Measurements from ENCODE around the gene RASD2. TPM values are rescaled to one million over a fixed set of nuclear protein-coding genes. Genes with fewer than 3 reads are reported as not detected.

RASD2 gene
- total and polyA plus RNA-seq, 5 donors from 2014 or later = 0.06 to 1.0 TPM; not detected in 3

- DNase-seq (no peak), ATAC-seq (ENCODE audit: low read depth in 2 of 2) (no peak)
- Histone ChIP-seq H3K27ac (ENCODE audit: insufficient read depth, low read length, poor library complexity, severe bottlenecking) (no peak overlapping the region), H3K9me3 (ENCODE audit: control insufficient read depth in 2 of 2, low read length in 2 of 2) (peaks cover 4 to 6% of the 10 kb centered on the region in 2 experiments), H3K27me3 (ENCODE audit: control insufficient read depth, insufficient read depth, low read length) (peaks cover 3% of the 10 kb centered on the region), H3K4me1 (ENCODE audit: control insufficient read depth, insufficient read depth, low read length, poor library complexity, severe bottlenecking) (no peaks in the 10 kb centered on the region), H3K4me3 (ENCODE audit: low read depth, low read length) (no peak overlapping the region), H3K36me3 (ENCODE audit: control insufficient read depth, insufficient read depth, low read length) (no peaks in the 10 kb centered on the region)
- peaks cover 6% of the 10 kb centered on the region for H3K36me3 Mint-ChIP-seq
- H3K4me3 Mint-ChIP-seq = no peak overlapping the region
- no peak overlapping the region for H3K27ac Mint-ChIP-seq
- no peaks in the 10 kb centered on the region for H3K4me1 Mint-ChIP-seq
- peaks cover 16% of the 10 kb centered on the region for H3K27me3 Mint-ChIP-seq
- H3K9me3 Mint-ChIP-seq = peaks cover 0 to 4% (median 0%) of the 10 kb centered on the region in 7 donors
Observed at GRCh38 chr22:35528927-35529326, 11.7 kb upstream of the RASD2 start.

- H3K27ac Mint-ChIP-seq = no peak overlapping the region
- no peak for ATAC-seq (ENCODE audit: low read depth in 2 of 2)
Observed at GRCh38 chr22:35530700-35531099, 9.9 kb upstream of the RASD2 start.

GRCh38 chr22:35531202-35531601, 9.4 kb upstream of the RASD2 start:
- H3K4me1 ChIP-seq (ENCODE audit: control insufficient read depth, insufficient read depth, low read length, poor library complexity, severe bottlenecking) = no peaks in the 10 kb centered on the region
- H3K27me3 Mint-ChIP-seq = peaks cover 23% of the 10 kb centered on the region
- H3K9me3 ChIP-seq (ENCODE audit: control insufficient read depth in 2 of 2, low read length in 2 of 2) = peaks cover 4 to 6% of the 10 kb centered on the region in 2 experiments
- ATAC-seq (ENCODE audit: low read depth in 2 of 2) (no peak), DNase-seq (no peak)
- no peak overlapping the region for H3K27ac ChIP-seq (ENCODE audit: insufficient read depth, low read length, poor library complexity, severe bottlenecking)
- H3K27ac Mint-ChIP-seq = no peak overlapping the region
- H3K9me3 Mint-ChIP-seq = peaks cover 0 to 4% (median 0%) of the 10 kb centered on the region in 7 donors
- H3K4me1 Mint-ChIP-seq = no peaks in the 10 kb centered on the region
- H3K27me3 ChIP-seq (ENCODE audit: control insufficient read depth, insufficient read depth, low read length) = peaks cover 4% of the 10 kb centered on the region
- no peak overlapping the region for H3K4me3 ChIP-seq (ENCODE audit: low read depth, low read length)
- no peaks in the 10 kb centered on the region for H3K36me3 ChIP-seq (ENCODE audit: control insufficient read depth, insufficient read depth, low read length)
- no peak overlapping the region for H3K4me3 Mint-ChIP-seq
- H3K36me3 Mint-ChIP-seq = peaks cover 6% of the 10 kb centered on the region

More at GRCh38 chr22:35530700-35531099, 9.9 kb upstream of the RASD2 start:
- no peak overlapping the region for H3K27ac ChIP-seq (ENCODE audit: insufficient read depth, low read length, poor library complexity, severe bottlenecking)
- H3K9me3 ChIP-seq (ENCODE audit: control insufficient read depth in 2 of 2, low read length in 2 of 2) = peaks cover 4 to 6% of the 10 kb centered on the region in 2 experiments
- no peak overlapping the region for H3K4me3 ChIP-seq (ENCODE audit: low read depth, low read length)
- no peak overlapping the region for H3K4me3 Mint-ChIP-seq
- H3K9me3 Mint-ChIP-seq = peaks cover 0 to 4% (median 0%) of the 10 kb centered on the region in 7 donors
- peaks cover 23% of the 10 kb centered on the region for H3K27me3 Mint-ChIP-seq
- peaks cover 6% of the 10 kb centered on the region for H3K36me3 Mint-ChIP-seq
- H3K36me3 ChIP-seq (ENCODE audit: control insufficient read depth, insufficient read depth, low read length) = no peaks in the 10 kb centered on the region
- no peaks in the 10 kb centered on the region for H3K4me1 Mint-ChIP-seq
- H3K4me1 ChIP-seq (ENCODE audit: control insufficient read depth, insufficient read depth, low read length, poor library complexity, severe bottlenecking) = no peaks in the 10 kb centered on the region
- no peak for DNase-seq
- peaks cover 4% of the 10 kb centered on the region for H3K27me3 ChIP-seq (ENCODE audit: control insufficient read depth, insufficient read depth, low read length)

- peaks cover 0 to 4% (median 0%) of the 10 kb centered on the region in 7 donors for H3K9me3 Mint-ChIP-seq
- Histone ChIP-seq H3K4me1 (ENCODE audit: control insufficient read depth, insufficient read depth, low read length, poor library complexity, severe bottlenecking) (no peaks in the 10 kb centered on the region), H3K9me3 (ENCODE audit: control insufficient read depth in 2 of 2, low read length in 2 of 2) (peaks cover 4 to 6% of the 10 kb centered on the region in 2 experiments), H3K36me3 (ENCODE audit: control insufficient read depth, insufficient read depth, low read length) (no peaks in the 10 kb centered on the region), H3K27ac (ENCODE audit: insufficient read depth, low read length, poor library complexity, severe bottlenecking) (no peak overlapping the region), H3K4me3 (ENCODE audit: low read depth, low read length) (no peak overlapping the region), H3K27me3 (ENCODE audit: control insufficient read depth, insufficient read depth, low read length) (peaks cover 4% of the 10 kb centered on the region)
- peaks cover 22% of the 10 kb centered on the region for H3K27me3 Mint-ChIP-seq
- no peak for DNase-seq
- no peak overlapping the region for H3K4me3 Mint-ChIP-seq
- no peaks in the 10 kb centered on the region for H3K4me1 Mint-ChIP-seq
- no peak overlapping the region for H3K27ac Mint-ChIP-seq
- peaks cover 6% of the 10 kb centered on the region for H3K36me3 Mint-ChIP-seq
- ATAC-seq (ENCODE audit: low read depth in 2 of 2) = no peak
Observed at GRCh38 chr22:35531676-35532075, 9.0 kb upstream of the RASD2 start.

GRCh38 chr22:35533365-35534029, 7.1 kb upstream of the RASD2 start:
- Mint-ChIP-seq H3K4me1 (peaks cover 0 to 2% (median 0%) of the 10 kb centered on the region in 4 donors), H3K4me3 (no peak overlapping the region), H3K9me3 (peaks cover 0 to 4% (median 0%) of the 10 kb centered on the region in 7 donors), H3K36me3 (peaks cover 6% of the 10 kb centered on the region), H3K27ac (no peak overlapping the region), H3K27me3 (peaks cover 15% of the 10 kb centered on the region)
- no peak overlapping the region for H3K27ac ChIP-seq (ENCODE audit: insufficient read depth, low read length, poor library complexity, severe bottlenecking)
- no peak overlapping the region for H3K4me3 ChIP-seq (ENCODE audit: low read depth, low read length)
- H3K9me3 ChIP-seq (ENCODE audit: control insufficient read depth in 2 of 2, low read length in 2 of 2) = peaks cover 4 to 6% of the 10 kb centered on the region in 2 experiments
- no peak for DNase-seq
- ATAC-seq (ENCODE audit: low read depth in 2 of 2) = no peak
- H3K4me1 ChIP-seq (ENCODE audit: control insufficient read depth, insufficient read depth, low read length, poor library complexity, severe bottlenecking) = no peaks in the 10 kb centered on the region
- no peaks in the 10 kb centered on the region for H3K36me3 ChIP-seq (ENCODE audit: control insufficient read depth, insufficient read depth, low read length)
- peaks cover 4% of the 10 kb centered on the region for H3K27me3 ChIP-seq (ENCODE audit: control insufficient read depth, insufficient read depth, low read length)

GRCh38 chr22:35534091-35534490, 6.5 kb upstream of the RASD2 start:
- Mint-ChIP-seq H3K27ac (no peak overlapping the region), H3K9me3 (peaks cover 0 to 4% (median 0%) of the 10 kb centered on the region in 7 donors), H3K36me3 (peaks cover 6% of the 10 kb centered on the region), H3K4me1 (peaks cover 0 to 2% (median 0%) of the 10 kb centered on the region in 4 donors), H3K4me3 (no peak overlapping the region), H3K27me3 (peaks cover 20% of the 10 kb centered on the region)
- Histone ChIP-seq H3K36me3 (ENCODE audit: control insufficient read depth, insufficient read depth, low read length) (no peaks in the 10 kb centered on the region), H3K4me3 (ENCODE audit: low read depth, low read length) (no peak overlapping the region), H3K27ac (ENCODE audit: insufficient read depth, low read length, poor library complexity, severe bottlenecking) (no peak overlapping the region), H3K4me1 (ENCODE audit: control insufficient read depth, insufficient read depth, low read length, poor library complexity, severe bottlenecking) (no peaks in the 10 kb centered on the region), H3K9me3 (ENCODE audit: control insufficient read depth in 2 of 2, low read length in 2 of 2) (peaks cover 2 to 3% of the 10 kb centered on the region in 2 experiments), H3K27me3 (ENCODE audit: control insufficient read depth, insufficient read depth, low read length) (peaks cover 4% of the 10 kb centered on the region)
- ATAC-seq (ENCODE audit: low read depth in 2 of 2) (no peak), DNase-seq (no peak)

GRCh38 chr22:35537232-35537631, 3.4 kb upstream of the RASD2 start:
- DNase-seq = no peak
- peaks cover 29% of the 10 kb centered on the region for H3K27me3 Mint-ChIP-seq
- Histone ChIP-seq H3K27me3 (ENCODE audit: control insufficient read depth, insufficient read depth, low read length) (peaks cover 11% of the 10 kb centered on the region), H3K36me3 (ENCODE audit: control insufficient read depth, insufficient read depth, low read length) (no peaks in the 10 kb centered on the region), H3K27ac (ENCODE audit: insufficient read depth, low read length, poor library complexity, severe bottlenecking) (no peak overlapping the region), H3K4me1 (ENCODE audit: control insufficient read depth, insufficient read depth, low read length, poor library complexity, severe bottlenecking) (peaks cover 18% of the 10 kb centered on the region), H3K9me3 (ENCODE audit: control insufficient read depth in 2 of 2, low read length in 2 of 2) (no peaks in the 10 kb centered on the region), H3K4me3 (ENCODE audit: low read depth, low read length) (no peak overlapping the region)
- no peak for ATAC-seq (ENCODE audit: low read depth in 2 of 2)
- peak overlapping the region in 1 of 4 donors; percentile 57 for H3K4me3 Mint-ChIP-seq
- H3K4me1 Mint-ChIP-seq = peaks cover 0 to 17% (median 4%) of the 10 kb centered on the region in 4 donors
- H3K9me3 Mint-ChIP-seq = peaks cover 0 to 2% (median 0%) of the 10 kb centered on the region in 7 donors
- no peaks in the 10 kb centered on the region for H3K36me3 Mint-ChIP-seq
- peak overlapping the region in 1 of 3 donors; percentile 49 for H3K27ac Mint-ChIP-seq

All from CD4-positive, CD25-positive, alpha-beta regulatory T cell (primary cell).